Kidney (tissue), 14 donors: ENCODE measurements around the gene ME3. TPM values are rescaled to one million over a fixed set of nuclear protein-coding genes. Genes with fewer than 3 reads are reported as not detected.

Source experiments
- DNase-seq, 5 donors: peaks; one replicate each; pipeline ENCODE4 v3.0.0-alpha.2; 2013 to 2020
- FAIRE-seq: peaks from 2 replicates; lab custom pipeline; 2012; peaks lifted over from hg19 to GRCh38; lab: Jason Lieb, UNC
- H3K27ac ChIP-seq, 2 donors: one replicate each; pipeline ENCODE4 v1.7.0; 2013; ENCODE audit warnings: low read depth in 2 of 2, low read length in 2 of 2, inconsistent platforms in 1 of 2
- H3K27me3 ChIP-seq: one replicate; pipeline ENCODE4 v1.7.1; 2013; ENCODE audit warnings: low read length, inconsistent platforms; ENCODE audit not compliant: control insufficient read depth, insufficient read depth
- H3K36me3 ChIP-seq, 3 donors: one replicate each; pipeline versions ENCODE4 v1.7.0 to v1.7.1; 2013; ENCODE audit warnings: low read length in 3 of 3, control low read depth in 1 of 3, inconsistent platforms in 1 of 3; ENCODE audit not compliant: insufficient read depth in 3 of 3, control insufficient read depth in 2 of 3
- H3K4me1 ChIP-seq, 3 donors: one replicate each; pipeline versions ENCODE4 v1.7.0 to v1.7.1; 2013; ENCODE audit warnings: low read length in 3 of 3, inconsistent platforms in 1 of 3, low read depth in 1 of 3; ENCODE audit not compliant: control insufficient read depth in 2 of 3, insufficient read depth in 2 of 3
- H3K4me3 ChIP-seq, 3 donors: one replicate each; pipeline versions ENCODE4 v1.7.0 to v1.8.1; 2013; ENCODE audit warnings: low read length in 3 of 3, control low read depth in 1 of 3, inconsistent platforms in 1 of 3
- H3K9ac ChIP-seq, 3 donors: one replicate each; pipeline versions ENCODE4 v1.7.0 to v1.7.1; 2013; ENCODE audit warnings: low read length in 3 of 3, control low read depth in 1 of 3, inconsistent platforms in 1 of 3
- H3K9me3 ChIP-seq, 3 donors: one replicate each; pipeline versions ENCODE4 v1.7.0 to v1.7.1; 2013; ENCODE audit warnings: low read length in 3 of 3, control low read depth in 1 of 3, inconsistent platforms in 1 of 3; ENCODE audit not compliant: control insufficient read depth in 2 of 3, insufficient read depth in 1 of 3
- CTCF ChIP-seq: IDR thresholded peaks from 3 replicates; pipeline ENCODE4 v1.5.1; 2012; ENCODE audit warnings: mild to moderate bottlenecking, moderate library complexity, borderline replicate concordance; ENCODE audit not compliant: insufficient read depth; ENCODE audit errors: extremely low read depth
- intact Hi-C: fragments of 100-400 bp; cut with DNase I; formaldehyde crosslinking; loops from one replicate; pipeline ENCODE4 v1.11.1; 2022
- polyA plus RNA-seq: library from polyadenylated mRNA; stranded (reverse); fragments of 350-450 nt; fragmentation: Illumina TruSeq; extraction: RNeasy Lipid Tissue Mini Kit (QIAGEN cat#74804); gene quantifications from one replicate; pipeline ENCODE4 v1.2.3, GENCODE V29; 2014; ENCODE audit warnings: low read depth, low replicate concordance; ENCODE audit not compliant: insufficient read depth
- total RNA-seq: library from RNA; stranded (reverse); fragmentation: NEBNext Ultra II Directional; extraction: Animal tissue kit (Norgen Biotek cat#: 25700); gene quantifications from one replicate; pipeline ENCODE4 v1.2.1, GENCODE V29; 2021
- donor health status: control.
- donor health status: control.
- donor health status: control.
- donor health status: control.
- donor health status: control.
- donor health status: DM: yes; HTN: yes; CAD: no.
- donor health status: Normal renal cell carcinoma (clear cell type).

ME3 gene
- total and polyA plus RNA-seq, 2 donors from 2014 or later, result 13.2 to 32.2 TPM

GRCh38 chr11:86577644-86578636 lies 94.5 kb downstream of the ME3 start:
- FAIRE-seq, result peak; percentile 64
- DNase-seq, result peak in 3 of 5 donors; percentile 36 to 87 (median 75)
- Histone ChIP-seq H3K9ac (no peak overlapping the region), H3K9me3 (no peaks in the 10 kb centered on the region), H3K4me3 (no peak overlapping the region), H3K27ac (peak overlapping the region in 1 of 2 donors; percentile 66), H3K4me1 (peaks cover 0 to 14% (median 11%) of the 10 kb centered on the region in 3 donors), H3K27me3 (no peaks in the 10 kb centered on the region), H3K36me3 (no peaks in the 10 kb centered on the region)
- intact Hi-C loops, result no loop called here
- no peak for TF ChIP-seq CTCF

GRCh38 chr11:86576946-86577624 lies 95.3 kb downstream of the ME3 start:
- no peak for FAIRE-seq
- H3K4me1 ChIP-seq, result peaks cover 0 to 14% (median 11%) of the 10 kb centered on the region in 3 donors

GRCh38 chr11:86575927-86576326 lies 96.5 kb downstream of the ME3 start:
- no peak for DNase-seq
- intact Hi-C loops, result no loop called here
- H3K4me1 ChIP-seq, result peaks cover 0 to 14% (median 11%) of the 10 kb centered on the region in 3 donors
- TF ChIP-seq CTCF, result no peak
- no peaks in the 10 kb centered on the region for H3K27me3 ChIP-seq
- no peaks in the 10 kb centered on the region for H3K36me3 ChIP-seq
- FAIRE-seq, result no peak
- no peak overlapping the region for H3K27ac ChIP-seq
- H3K4me3 ChIP-seq, result no peak overlapping the region
- H3K9me3 ChIP-seq, result no peaks in the 10 kb centered on the region
- no peak overlapping the region for H3K9ac ChIP-seq

More at GRCh38 chr11:86576946-86577624, 95.3 kb downstream of the ME3 start:
- no peak for DNase-seq
- Histone ChIP-seq H3K36me3 (no peaks in the 10 kb centered on the region), H3K4me3 (no peak overlapping the region), H3K9me3 (no peaks in the 10 kb centered on the region), H3K27me3 (no peaks in the 10 kb centered on the region), H3K27ac (no peak overlapping the region), H3K9ac (no peak overlapping the region)
- intact Hi-C loops, result no loop called here
- TF ChIP-seq CTCF, result no peak
